GM21526 (cell line): ENCODE measurements around the gene SLC43A2.
"Not testable (repeated sequence)": the region's sequence is repeated elsewhere in the genome, so short reads cannot be mapped to it uniquely, and the experiment has no call there.

ENCODE experiments used
- ATAC-seq: cut with Tn5 transposase; IDR thresholded peaks from one replicate; pipeline ENCODE4 v1.9.1; 2021; ENCODE audit warnings: moderate library complexity; ENCODE audit not compliant: unreplicated experiment, low FRiP score

The SLC43A2 gene

DNA sequence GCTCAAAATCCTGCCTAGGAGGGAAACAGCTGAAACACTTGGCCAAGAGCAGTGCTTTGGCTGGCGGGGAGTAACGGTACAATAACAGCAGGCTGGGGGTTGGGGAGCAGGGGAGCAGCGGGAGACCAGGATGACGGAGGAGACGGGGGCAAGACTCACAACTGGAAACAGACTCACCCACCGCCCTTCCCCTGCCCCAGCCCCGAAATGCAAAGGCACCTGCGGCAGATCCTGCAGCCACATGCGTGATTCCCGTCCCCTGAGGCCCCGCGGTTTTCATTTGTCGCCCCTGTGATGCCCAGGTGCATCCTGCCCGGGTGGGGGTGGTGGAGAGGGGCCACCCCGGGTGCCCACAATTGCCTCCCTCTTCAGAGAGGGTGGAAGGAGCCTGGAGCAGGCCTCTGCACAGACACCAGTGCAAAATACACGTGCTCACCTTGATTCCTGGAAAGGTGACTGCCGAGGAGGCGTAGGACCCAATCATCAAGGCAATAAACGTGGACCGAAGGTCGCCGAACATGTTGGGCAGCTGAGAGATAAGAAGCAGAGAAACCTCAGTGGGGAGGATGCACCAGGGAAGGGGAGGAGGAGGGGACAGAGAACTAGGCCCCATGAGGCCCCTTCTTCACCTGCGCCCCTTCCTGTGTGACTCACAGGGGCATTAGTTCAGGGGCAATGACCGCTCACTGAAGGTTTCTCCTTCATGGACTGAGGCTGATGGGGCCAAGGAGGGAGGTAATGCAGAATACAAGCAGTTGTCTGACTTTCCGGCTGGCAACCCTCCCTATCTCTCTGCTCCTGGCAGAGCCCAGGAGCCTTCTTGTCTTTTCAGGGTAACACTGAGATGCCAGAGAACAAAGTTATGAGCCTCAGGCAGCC is 35.6 kb downstream of the SLC43A2 start:
- no peak for ATAC-seq

DNA sequence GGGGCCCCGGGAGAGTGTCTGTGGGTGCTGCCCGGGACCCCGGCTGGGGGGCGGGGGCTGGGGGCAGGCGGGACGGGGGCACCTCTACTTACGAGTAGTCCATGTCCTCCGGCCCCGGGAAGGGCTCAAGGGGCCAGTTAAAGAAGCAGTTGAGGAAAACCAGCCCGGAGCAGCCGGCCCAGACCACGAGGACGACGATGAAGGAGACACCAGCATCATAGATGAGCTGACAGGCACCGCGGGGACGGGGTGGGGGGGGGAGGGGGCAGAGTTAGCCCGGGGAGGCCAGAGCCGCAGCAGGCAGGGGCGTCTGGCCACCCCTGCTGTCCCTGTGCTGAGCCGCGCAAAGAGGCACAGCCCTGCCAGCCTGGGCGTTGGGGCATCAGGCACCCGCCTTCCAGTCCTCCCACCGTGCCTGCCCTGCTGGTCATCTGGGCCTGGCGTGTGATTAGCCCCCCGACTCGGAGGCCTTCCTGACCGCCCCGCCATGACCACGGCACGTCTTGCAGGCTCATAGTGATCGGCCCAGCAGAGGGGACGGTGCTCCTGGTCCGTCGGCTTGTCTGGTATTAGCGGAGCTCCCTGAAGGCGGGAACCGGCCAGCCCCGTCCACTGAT is 37.1 kb downstream of the SLC43A2 start:
- no peak for ATAC-seq

DNA sequence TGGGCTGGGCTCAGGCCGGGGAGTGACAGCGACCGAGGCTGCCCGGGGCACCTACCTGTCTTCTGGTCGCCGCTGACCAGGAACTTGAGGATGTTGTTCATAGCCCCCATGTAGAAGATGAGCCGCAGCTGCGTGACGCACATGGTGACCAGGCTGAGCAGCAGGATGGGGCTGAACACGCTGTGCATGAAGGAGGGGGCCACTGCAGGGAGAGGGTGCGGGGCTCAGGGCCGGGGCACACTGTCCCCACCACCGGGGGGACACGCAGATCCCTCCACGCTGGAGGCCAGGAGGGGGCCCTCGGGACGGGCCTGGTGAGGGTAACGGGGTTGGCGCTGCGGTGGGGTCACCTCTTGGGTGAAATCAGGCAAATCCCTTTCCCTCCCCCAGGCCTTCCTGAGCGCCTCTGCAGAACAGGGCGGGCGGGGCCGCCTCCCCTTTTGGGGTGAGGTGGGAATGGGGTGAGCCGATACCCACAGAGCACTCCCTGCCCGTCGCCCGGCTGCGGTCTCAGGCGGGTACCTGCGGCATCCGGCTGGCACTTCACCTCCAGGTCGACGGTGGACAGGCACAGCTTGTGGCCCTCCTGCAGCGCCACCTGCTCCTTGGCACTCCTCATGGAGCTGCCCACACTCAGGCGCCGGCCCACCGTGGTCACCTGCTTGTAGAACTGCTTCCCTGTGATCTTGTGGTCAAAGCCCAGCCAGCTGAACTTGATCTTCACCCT is 37.7 kb downstream of the SLC43A2 start:
- ATAC-seq = no peak

GRCh38 chr17:1590029-1590746 is 38.4 kb downstream of the SLC43A2 start:
- ATAC-seq = no peak

GRCh38 chr17:1588821-1589585 is 39.6 kb downstream of the SLC43A2 start:
- no peak for ATAC-seq

GRCh38 chr17:1584167-1584566 is 44.5 kb downstream of the SLC43A2 start:
- no peak for ATAC-seq

DNA sequence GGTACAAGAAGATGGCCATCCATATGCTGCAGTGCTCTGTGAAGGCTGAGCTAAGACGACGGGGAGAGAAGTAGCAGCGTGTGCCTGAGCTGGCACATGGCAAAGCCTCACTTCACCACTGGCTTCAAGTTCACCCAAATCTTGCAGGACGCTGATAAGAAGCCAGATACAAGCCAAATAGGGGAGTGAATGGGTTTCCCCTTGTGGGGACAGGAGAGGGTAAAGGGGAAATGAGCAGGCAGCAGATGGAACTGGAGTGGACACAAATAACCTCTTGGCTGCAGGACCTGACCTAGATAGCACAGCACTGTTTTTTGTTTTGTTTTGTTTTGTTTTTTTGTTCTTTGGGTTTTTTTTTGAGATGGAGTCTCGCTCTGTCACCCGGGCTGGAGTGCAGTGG is 45.1 kb downstream of the SLC43A2 start:
- no peak for ATAC-seq

- no peak for ATAC-seq
These were observed 46.3 kb downstream of the SLC43A2 start for GRCh38 chr17:1582374-1582773.

DNA sequence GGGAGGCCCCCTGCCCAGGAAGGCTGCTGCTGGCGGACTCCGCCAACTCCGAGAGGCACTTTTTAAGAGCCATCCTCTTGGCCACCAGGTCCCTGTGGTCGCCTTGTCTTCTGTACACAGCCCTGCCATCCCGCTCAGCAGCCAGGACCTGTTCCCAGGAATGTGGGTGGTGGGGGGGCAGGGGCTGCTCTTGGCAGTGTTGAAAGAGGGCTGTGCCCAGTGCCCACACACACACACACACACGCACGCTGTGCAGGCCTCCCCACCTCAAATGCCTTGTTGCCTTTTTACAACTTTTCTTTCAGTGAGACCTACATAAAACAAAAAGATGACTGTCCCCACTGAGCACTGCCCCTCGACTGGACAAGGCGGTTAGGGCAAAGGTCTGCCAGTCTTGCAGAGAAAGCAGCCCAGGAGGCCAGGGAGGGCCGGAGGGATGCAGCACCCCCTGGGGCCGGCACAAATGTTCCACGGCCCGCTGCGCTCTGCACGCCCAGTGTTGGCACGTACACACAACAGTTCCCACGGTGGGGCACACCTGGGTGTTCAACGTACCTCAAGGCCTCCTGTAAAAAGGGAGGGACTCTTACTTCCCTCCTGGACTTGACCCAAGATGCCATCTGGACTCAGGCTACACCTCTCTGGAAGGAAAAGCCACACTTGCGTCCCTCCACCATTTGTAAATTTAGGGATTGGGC is 47.5 kb downstream of the SLC43A2 start:
- no peak for ATAC-seq

GRCh38 chr17:1578029-1578428 is 50.6 kb downstream of the SLC43A2 start:
- ATAC-seq = no peak

DNA sequence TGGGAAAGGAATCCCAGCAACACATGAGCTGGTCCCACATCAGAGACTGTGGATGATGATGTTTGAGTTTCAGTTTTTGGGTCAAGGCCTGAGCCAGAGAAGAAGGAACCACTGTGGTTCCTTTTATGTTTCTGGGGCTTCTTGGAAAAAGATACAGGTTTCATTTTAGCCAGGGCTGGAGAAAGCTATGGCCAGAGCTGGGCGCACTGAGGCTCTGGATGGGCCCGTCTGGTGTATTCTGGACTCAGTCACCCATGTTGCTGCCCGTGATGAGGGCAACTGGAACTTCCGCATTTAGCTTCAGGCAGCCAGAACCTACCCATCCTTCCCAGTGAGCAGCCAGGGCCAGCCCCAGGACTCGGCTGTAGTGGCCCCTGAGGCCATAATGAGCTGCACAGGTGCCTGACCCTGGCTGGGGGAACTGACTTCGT is 51.0 kb downstream of the SLC43A2 start:
- ATAC-seq = no peak

GRCh38 chr17:1577182-1577581 is 51.5 kb downstream of the SLC43A2 start:
- ATAC-seq = no peak

DNA sequence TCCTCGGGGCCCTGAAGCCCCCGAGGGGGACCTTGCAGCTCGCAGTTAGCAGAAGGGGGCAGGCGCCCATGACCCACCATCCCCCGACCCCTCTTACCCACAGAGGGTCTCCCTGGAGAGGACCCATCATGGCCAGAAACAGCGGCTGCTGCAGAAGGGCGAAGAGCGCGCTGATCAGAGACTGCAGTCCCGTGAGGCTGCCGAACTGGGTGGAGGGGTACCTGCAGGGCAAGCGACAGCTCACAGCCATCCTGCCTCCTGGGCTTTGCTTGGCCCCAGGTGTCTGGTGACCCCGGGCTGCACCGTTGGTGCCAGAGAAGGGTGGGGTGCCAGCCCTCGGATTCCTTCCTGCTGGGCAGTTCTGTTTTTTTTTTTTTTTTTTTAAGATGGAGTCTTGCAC is 52.1 kb downstream of the SLC43A2 start:
- no peak for ATAC-seq

- ATAC-seq = no peak
These were observed 53.8 kb downstream of the SLC43A2 start for GRCh38 chr17:1574697-1575471.

GRCh38 chr17:1573932-1574696 is 54.5 kb downstream of the SLC43A2 start:
- no peak for ATAC-seq

GRCh38 chr17:1572646-1573045 is 56.0 kb downstream of the SLC43A2 start:
- not testable (repeated sequence) for ATAC-seq

GRCh38 chr17:1571341-1571704 is 57.3 kb downstream of the SLC43A2 start:
- no peak for ATAC-seq
